GM19351 (cell line): ENCODE data around the gene GNAQ.
A peak's percentile ranks its signal among the peaks of the same experiment; 100 is the strongest.

Experiments used
- ATAC-seq: cut with Tn5 transposase; IDR thresholded peaks from one replicate; pipeline ENCODE4 v1.9.1; 2021; ENCODE audit warnings: mild to moderate bottlenecking, moderate library complexity; ENCODE audit not compliant: unreplicated experiment

The GNAQ gene

GRCh38 chr9:77909306-77909705 lies 122.3 kb downstream of the GNAQ start:
- ATAC-seq = peak; percentile 64

DNA sequence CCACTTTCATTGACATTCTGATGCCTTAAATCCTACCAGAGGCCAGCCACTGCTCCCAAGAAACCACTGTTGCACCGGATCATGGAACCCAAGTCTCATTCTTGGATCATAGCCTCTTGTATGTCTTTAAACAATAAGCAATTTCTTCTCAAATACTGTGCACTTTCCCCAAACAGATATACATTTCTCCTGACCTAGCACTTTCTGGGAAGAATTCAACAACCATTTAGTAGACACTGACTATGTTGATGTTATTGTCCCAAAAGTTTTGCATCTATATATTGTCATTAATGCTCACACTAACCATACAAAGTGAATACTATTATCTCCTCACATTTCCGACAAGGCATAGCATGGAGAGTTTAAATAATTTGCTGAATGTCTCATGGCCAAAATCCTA lies 123.3 kb downstream of the GNAQ start:
- no peak for ATAC-seq

- no peak for ATAC-seq
Measured at GRCh38 chr9:77907585-77907984, 124.0 kb downstream of the GNAQ start.

DNA sequence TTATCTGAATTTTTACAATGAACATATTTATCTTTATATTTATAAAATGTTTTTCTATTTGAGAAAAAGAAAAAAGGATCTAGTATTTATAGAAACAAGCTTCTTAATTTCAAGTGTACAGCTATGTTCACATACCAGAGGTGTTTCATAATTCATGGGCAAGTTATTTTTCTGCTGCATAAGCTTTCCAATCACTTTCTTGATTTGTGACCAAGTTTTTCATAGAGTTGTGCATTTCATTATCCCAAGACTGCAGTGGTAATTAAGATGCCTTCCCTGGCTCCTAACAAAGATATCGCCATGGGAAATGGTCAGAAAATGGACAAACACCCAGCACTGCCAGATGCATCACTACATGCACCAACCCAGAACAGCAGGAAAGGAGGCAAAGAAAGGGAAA lies 124.6 kb downstream of the GNAQ start:
- ATAC-seq = no peak

GRCh38 chr9:77903666-77904285 lies 127.8 kb downstream of the GNAQ start:
- no peak for ATAC-seq

GRCh38 chr9:77901771-77902170 lies 129.8 kb downstream of the GNAQ start:
- ATAC-seq = no peak

DNA sequence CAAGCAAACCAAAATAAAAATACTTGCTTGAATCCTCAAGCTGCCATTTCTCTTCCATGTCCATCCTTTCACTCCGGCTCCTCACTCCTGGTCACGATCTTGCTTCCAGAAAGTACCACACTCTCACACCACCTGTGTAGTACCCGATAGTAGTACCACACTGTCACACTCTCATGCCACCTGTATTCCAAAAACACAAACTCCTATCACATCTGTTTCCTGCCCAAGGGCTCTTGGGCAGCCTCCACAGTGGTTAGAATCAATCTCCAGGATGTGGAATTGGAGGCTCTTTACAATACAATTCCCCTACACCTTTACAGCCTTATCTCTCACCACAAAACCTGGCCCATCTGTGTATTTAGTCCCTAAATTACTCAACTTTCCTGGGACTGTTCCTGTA lies 130.6 kb downstream of the GNAQ start:
- no peak for ATAC-seq

DNA sequence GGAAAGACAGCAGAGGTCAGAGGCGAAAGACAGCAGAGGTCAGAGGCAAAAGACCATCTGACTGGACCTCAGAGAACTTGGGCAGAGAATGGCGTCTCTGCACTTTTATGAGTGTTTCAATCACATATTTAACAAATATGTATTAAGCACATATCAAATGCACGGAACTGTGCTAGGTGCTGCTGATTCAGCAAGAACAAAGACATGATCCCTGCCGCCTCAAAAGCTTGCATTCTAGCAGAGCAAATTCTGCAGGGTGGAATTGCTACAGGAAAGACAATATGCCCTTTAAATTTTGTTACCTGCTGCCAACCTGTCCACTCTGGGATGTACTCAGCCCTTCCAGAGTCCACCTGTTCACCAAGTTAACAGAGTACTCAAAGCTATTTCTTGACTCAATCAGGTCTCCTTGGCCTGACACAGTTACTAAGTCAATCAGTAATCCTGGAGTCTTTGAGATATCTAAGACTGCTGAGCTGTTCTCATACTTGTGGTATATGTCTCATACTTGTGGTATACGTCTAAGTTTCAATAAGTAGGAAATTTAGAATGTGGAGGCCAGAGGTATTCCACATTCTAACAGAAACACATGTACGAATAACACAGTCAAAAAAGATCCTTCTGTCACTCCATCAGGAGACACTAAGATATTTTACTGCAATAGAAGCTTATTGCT lies 131.8 kb downstream of the GNAQ start:
- no peak for ATAC-seq

DNA sequence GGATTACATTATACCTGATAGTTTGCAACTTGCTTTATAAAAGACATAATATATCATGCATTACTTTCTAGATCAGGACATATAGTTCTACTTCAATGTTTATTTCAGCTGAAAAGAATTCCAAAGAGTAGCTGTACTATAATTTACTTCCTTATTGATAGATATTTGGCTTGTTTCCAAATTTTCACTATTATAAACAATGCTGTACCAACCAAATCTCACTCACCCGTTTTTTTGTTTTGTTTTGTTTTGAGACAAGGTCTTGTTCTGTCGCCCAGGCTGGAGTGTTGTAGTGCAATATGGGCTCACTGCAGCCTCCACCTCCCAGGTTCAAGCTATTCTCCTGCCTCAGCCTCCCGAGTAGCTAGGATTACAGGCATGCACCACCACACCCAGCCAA lies 132.7 kb downstream of the GNAQ start:
- ATAC-seq = no peak

- no peak for ATAC-seq
Measured at GRCh38 chr9:77896938-77897667, 134.5 kb downstream of the GNAQ start.

- no peak for ATAC-seq
Measured at GRCh38 chr9:77896269-77896937, 135.2 kb downstream of the GNAQ start.

DNA sequence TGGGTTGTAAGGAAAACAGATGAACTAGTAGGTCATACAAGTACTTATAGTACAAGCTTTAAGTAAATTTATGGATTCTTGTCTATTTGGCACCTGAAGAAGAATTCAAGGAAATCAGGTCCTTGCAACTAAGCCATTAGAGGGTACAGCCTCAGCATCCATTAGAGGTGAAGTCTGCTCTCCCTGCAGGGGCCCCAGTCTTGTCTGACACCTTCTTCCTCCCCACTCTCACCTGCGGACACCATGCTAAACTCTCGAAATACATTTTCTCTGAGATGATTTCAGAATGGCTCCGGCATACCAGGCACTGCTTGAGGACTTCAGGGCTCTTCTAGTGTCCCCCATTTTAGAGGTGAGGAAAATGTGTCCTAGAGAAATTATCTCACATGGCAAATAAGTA lies 137.9 kb downstream of the GNAQ start:
- no peak for ATAC-seq

DNA sequence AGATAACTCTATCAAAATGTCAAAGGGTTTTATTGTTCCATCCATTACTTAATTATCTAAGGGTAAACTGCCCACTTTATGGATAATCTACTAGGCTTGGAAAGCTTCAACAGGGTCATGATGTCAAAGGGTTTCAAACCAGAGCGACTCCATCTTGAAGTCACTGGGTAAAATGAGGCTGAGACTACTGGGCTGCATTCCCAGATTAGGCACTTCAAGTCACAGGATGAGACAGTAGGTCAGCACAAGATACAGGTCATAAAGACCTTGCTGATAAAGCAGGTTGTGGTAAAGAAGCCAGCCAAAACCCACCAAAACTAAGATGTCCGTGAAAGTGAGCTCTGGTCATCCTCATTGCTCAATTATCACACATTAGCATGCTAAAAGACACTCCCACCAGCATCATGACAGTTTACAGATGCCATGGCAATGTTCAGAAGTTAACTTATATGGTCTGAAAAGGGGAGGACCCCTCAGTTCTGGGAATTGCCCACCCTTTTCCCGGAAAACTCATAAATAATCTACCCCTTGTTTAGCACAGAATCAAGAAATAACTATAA lies 138.6 kb downstream of the GNAQ start:
- ATAC-seq = no peak

- ATAC-seq = peak; percentile 88
Measured at GRCh38 chr9:77892171-77892570, 139.4 kb downstream of the GNAQ start.

GRCh38 chr9:77891128-77891800 lies 140.3 kb downstream of the GNAQ start:
- ATAC-seq = no peak

GRCh38 chr9:77887662-77888061 lies 143.9 kb downstream of the GNAQ start:
- no peak for ATAC-seq

- no peak for ATAC-seq
Measured at GRCh38 chr9:77885104-77885672, 146.4 kb downstream of the GNAQ start.

- ATAC-seq = no peak
Measured at GRCh38 chr9:77883846-77884771, 147.5 kb downstream of the GNAQ start.

- ATAC-seq = no peak
Measured at GRCh38 chr9:77883133-77883532, 148.5 kb downstream of the GNAQ start.
